Measurements from ENCODE around the gene ATP4B. TPM values are rescaled to one million over a fixed set of nuclear protein-coding genes. Genes with fewer than 3 reads are reported as not detected.

Gene ATP4B
- total RNA-seq, 1 experiment from 2014 or later = not detected

- no peak for TF ChIP-seq CTCF (IDR thresholded peaks at IDR 0.05; ENCODE audit: insufficient read depth in 1 of 2, low read depth in 1 of 2, low read length in 1 of 2, severe bottlenecking in 1 of 2, unreplicated experiment in 1 of 2)
- H3K36me3 ChIP-seq (ENCODE audit: control insufficient read depth, insufficient read depth, low read length) = peaks cover 1% of the 10 kb centered on the region
- Mint-ChIP-seq H3K27me3 (ENCODE audit: insufficient read depth, unreplicated experiment) (no peaks in the 10 kb centered on the region), H3K27ac (ENCODE audit: unreplicated experiment) (no peak overlapping the region), H3K9me3 (ENCODE audit: unreplicated experiment) (no peaks in the 10 kb centered on the region), H3K4me1 (ENCODE audit: low read depth, unreplicated experiment) (no peaks in the 10 kb centered on the region), H3K4me3 (ENCODE audit: unreplicated experiment) (no peak overlapping the region), H3K36me3 (ENCODE audit: insufficient read depth, unreplicated experiment) (peaks cover 92% of the 10 kb centered on the region)
- intact Hi-C loops (cut with micrococcal nuclease; ENCODE audit: unreplicated experiment) = no loop called here
- BruUV-seq (replicated peaks) = no TSS peak
- H3K9me3 ChIP-seq = no peaks in the 10 kb centered on the region
- H3K27me3 ChIP-seq (replicated peaks; ENCODE audit: control insufficient read depth, insufficient read depth, low read length) = no peaks in the 10 kb centered on the region
- no peaks in the 10 kb centered on the region for H3K4me1 ChIP-seq
- ChIA-PET POLR2A (no interaction called here), CTCF (no interaction called here)
- peak in 1 of 2 experiments; percentile 11 for DNase-seq
- no peak overlapping the region for H3K4me3 ChIP-seq (ENCODE audit: low read depth, low read length)
These were observed 21.6 kb downstream of the ATP4B start for GRCh38 chr13:113636266-113636963.

GRCh38 chr13:113635709-113636108 lies 22.3 kb downstream of the ATP4B start:
- Mint-ChIP-seq H3K36me3 (ENCODE audit: insufficient read depth, unreplicated experiment) (peaks cover 90% of the 10 kb centered on the region), H3K4me3 (ENCODE audit: unreplicated experiment) (no peak overlapping the region), H3K4me1 (ENCODE audit: low read depth, unreplicated experiment) (no peaks in the 10 kb centered on the region), H3K27ac (ENCODE audit: unreplicated experiment) (no peak overlapping the region), H3K9me3 (ENCODE audit: unreplicated experiment) (no peaks in the 10 kb centered on the region), H3K27me3 (ENCODE audit: insufficient read depth, unreplicated experiment) (no peaks in the 10 kb centered on the region)
- intact Hi-C loops (cut with micrococcal nuclease; ENCODE audit: unreplicated experiment) = no loop called here
- no peaks in the 10 kb centered on the region for H3K9me3 ChIP-seq
- TF ChIP-seq CTCF (IDR thresholded peaks at IDR 0.05; ENCODE audit: insufficient read depth in 1 of 2, low read depth in 1 of 2, low read length in 1 of 2, severe bottlenecking in 1 of 2, unreplicated experiment in 1 of 2) = no peak
- H3K36me3 ChIP-seq (ENCODE audit: control insufficient read depth, insufficient read depth, low read length) = peaks cover 1% of the 10 kb centered on the region
- H3K27me3 ChIP-seq (replicated peaks; ENCODE audit: control insufficient read depth, insufficient read depth, low read length) = no peaks in the 10 kb centered on the region
- ChIA-PET POLR2A (no interaction called here), CTCF (no interaction called here)
- BruUV-seq (replicated peaks) = no TSS peak
- DNase-seq = no peak
- no peak overlapping the region for H3K4me3 ChIP-seq (ENCODE audit: low read depth, low read length)
- no peaks in the 10 kb centered on the region for H3K4me1 ChIP-seq

GRCh38 chr13:113635048-113635420 lies 23.0 kb downstream of the ATP4B start:
- ChIA-PET CTCF (no interaction called here), POLR2A (no interaction called here)
- Mint-ChIP-seq H3K27ac (ENCODE audit: unreplicated experiment) (no peak overlapping the region), H3K4me3 (ENCODE audit: unreplicated experiment) (no peak overlapping the region), H3K4me1 (ENCODE audit: low read depth, unreplicated experiment) (no peaks in the 10 kb centered on the region), H3K27me3 (ENCODE audit: insufficient read depth, unreplicated experiment) (no peaks in the 10 kb centered on the region), H3K36me3 (ENCODE audit: insufficient read depth, unreplicated experiment) (peaks cover 87% of the 10 kb centered on the region), H3K9me3 (ENCODE audit: unreplicated experiment) (no peaks in the 10 kb centered on the region)
- Histone ChIP-seq H3K27me3 (replicated peaks; ENCODE audit: control insufficient read depth, insufficient read depth, low read length) (no peaks in the 10 kb centered on the region), H3K4me3 (ENCODE audit: low read depth, low read length) (no peak overlapping the region), H3K4me1 (no peaks in the 10 kb centered on the region), H3K36me3 (ENCODE audit: control insufficient read depth, insufficient read depth, low read length) (peaks cover 1% of the 10 kb centered on the region), H3K9me3 (no peaks in the 10 kb centered on the region)
- intact Hi-C loops (cut with micrococcal nuclease; ENCODE audit: unreplicated experiment) = no loop called here
- no peak for TF ChIP-seq CTCF (IDR thresholded peaks at IDR 0.05; ENCODE audit: insufficient read depth in 1 of 2, low read depth in 1 of 2, low read length in 1 of 2, severe bottlenecking in 1 of 2, unreplicated experiment in 1 of 2)
- no TSS peak for BruUV-seq (replicated peaks)
- DNase-seq = peak in 1 of 2 experiments; percentile 26

Measured in Caco-2 (cell line).